Endothelial cell of coronary artery (primary cell): Measurements from ENCODE around the gene KLK6. TPM values are rescaled to one million over a fixed set of nuclear protein-coding genes. Genes with fewer than 3 reads are reported as not detected.

ENCODE experiments used
- total RNA-seq: library from RNA; depleted of rRNA; stranded (reverse); fragments of >200 nt; gene quantifications from 2 replicates; pipeline ENCODE4 v1.2.3, GENCODE V29; 2014

Gene KLK6
- 0.09 TPM in 1 of 2 replicates, not detected in the other for total RNA-seq

GRCh38 chr19:50969413-50969760, at the start of gene KLK6:
Gene KLK6, minus strand, starts transcription at chr19:50969591. Its CDS starts 1,487 bp downstream, at chr19:50968104.

GRCh38 chr19:51001515-51001914, 32.1 kb upstream of the KLK6 start, which contains the start of gene KLK8:
Gene KLK8, minus strand, starts transcription at chr19:51001604. Its CDS starts 437 bp downstream, at chr19:51001167.

GRCh38 chr19:50983625-50984292, 14.4 kb upstream of the KLK6 start, which contains the start of gene KLK7:
Gene KLK7, minus strand, starts transcription at chr19:50983917. Its CDS starts 1,518 bp downstream, at chr19:50982399.

GRCh38 chr19:50952910-50953309, 16.5 kb downstream of the KLK6 start, which contains the start of gene KLK5:
Gene KLK5, minus strand, starts transcription at chr19:50953038. Its CDS starts 381 bp downstream, at chr19:50952657.

GRCh38 chr19:50911206-50912101, 57.9 kb downstream of the KLK6 start, which contains the start of gene KLK4:
Gene KLK4, minus strand, starts transcription at chr19:50911395. Its CDS starts 657 bp downstream, at chr19:50910738.

Other genes starting within 250 kb of the KLK6 start
- 1.0 and 1.9 TPM in 2 replicates for gene SHANK1, start 249.8 kb downstream of the KLK6 start, total RNA-seq
- gene CLEC11A, start 246.2 kb downstream of the KLK6 start, total RNA-seq, result 17.5 and 22.1 TPM in 2 replicates
- gene GPR32, start 199.1 kb downstream of the KLK6 start, total RNA-seq, result not detected in 2 replicates
- gene ACP4, start 179.2 kb downstream of the KLK6 start, total RNA-seq, result not detected in 2 replicates
- gene KLK1, start 145.8 kb downstream of the KLK6 start, total RNA-seq, result not detected in 2 replicates
- 0.09 TPM in 1 of 2 replicates, not detected in the other for gene KLK15, start 136.0 kb downstream of the KLK6 start, total RNA-seq
- not detected in 2 replicates for gene KLK3, start 114.7 kb downstream of the KLK6 start, total RNA-seq
- gene KLK2, start 96.2 kb downstream of the KLK6 start, total RNA-seq, result not detected in 2 replicates
- not detected in 2 replicates for gene KLK4, start 58.2 kb downstream of the KLK6 start, total RNA-seq
- not detected in 2 replicates for gene KLK5, start 16.6 kb downstream of the KLK6 start, total RNA-seq
- gene KLK7, start 14.3 kb upstream of the KLK6 start, total RNA-seq, result not detected in 2 replicates
- gene KLK8, start 32.0 kb upstream of the KLK6 start, total RNA-seq, result not detected in 2 replicates
- under 0.01 TPM in 1 of 2 replicates, not detected in the other for gene KLK10, start 50.1 kb upstream of the KLK6 start, total RNA-seq
- gene KLK11, start 57.0 kb upstream of the KLK6 start, total RNA-seq, result not detected in 2 replicates
- gene KLK12, start 65.4 kb upstream of the KLK6 start, total RNA-seq, result not detected in 2 replicates
- not detected in 2 replicates for gene KLK13, start 95.5 kb upstream of the KLK6 start, total RNA-seq
- 0.19 TPM in 1 of 2 replicates, not detected in the other for gene KLK14, start 113.3 kb upstream of the KLK6 start, total RNA-seq
- 5.8 and 7.3 TPM in 2 replicates for gene CTU1, start 138.8 kb upstream of the KLK6 start, total RNA-seq
- 0.09 TPM in 1 of 2 replicates, not detected in the other for gene SIGLEC9, start 155.3 kb upstream of the KLK6 start, total RNA-seq
- gene SIGLEC7, start 172.7 kb upstream of the KLK6 start, total RNA-seq, result under 0.01 TPM in 1 of 2 replicates, not detected in the other